Right lobe of liver (tissue), 6 donors: ENCODE measurements around the gene SUV39H1. TPM values are rescaled to one million over a fixed set of nuclear protein-coding genes. Genes with fewer than 3 reads are reported as not detected.

Source experiments
- ATAC-seq, 4 donors: fragments of 200-7000 bp; cut with Tn5 transposase; one replicate each; pipeline ENCODE4 v1.9.1; 2020; ENCODE audit warnings: mild to moderate bottlenecking in 4 of 4, moderate library complexity in 4 of 4
- DNase-seq, 3 donors: peaks; one replicate each; pipeline ENCODE4 v3.0.0-alpha.2; 2020
- H3K27ac ChIP-seq, 3 donors: fragments of 200-600 bp; one replicate each; pipeline ENCODE4 v1.8.0; 2022
- H3K27me3 ChIP-seq, 2 donors: fragments of 200-600 bp; one replicate each; pipeline ENCODE4 v1.8.0; 2022
- H3K36me3 ChIP-seq, 4 donors: fragments of 200-600 bp; sonication (generic) in 1 of 4; one replicate each; pipeline versions ENCODE4 v1.5.1 to v1.8.0; 2017 to 2022; ENCODE audit warnings: control low read depth in 1 of 4
- H3K4me1 ChIP-seq, 4 donors: fragments of 200-600 bp; sonication (generic) in 1 of 4; one replicate each; pipeline versions ENCODE4 v1.5.1 to v1.8.0; 2017 to 2022; ENCODE audit warnings: control low read depth in 1 of 4
- H3K4me3 ChIP-seq, 3 donors: fragments of 200-600 bp; one replicate each; pipeline ENCODE4 v1.8.0; 2022
- H3K9me3 ChIP-seq, 4 donors: fragments of 200-600 bp; sonication (generic) in 1 of 4; one replicate each; pipeline versions ENCODE4 v1.5.1 to v1.8.0; 2017 to 2022; ENCODE audit warnings: control low read depth in 1 of 4
- POLR2A ChIP-seq: fragments of 450-650 bp; IDR thresholded peaks from one replicate; pipeline ENCODE4 v1.6.1; 2017; ENCODE audit warnings: antibody characterized with exemption, mild to moderate bottlenecking
- WGBS: methylation state at CpG from one replicate; pipeline ENCODE4 v1.1.6; 2018; ENCODE audit warnings: low coverage, low lambda C conversion rate; ENCODE audit not compliant: insufficient coverage; ENCODE audit errors: missing lambda C conversion rate; 5-methylcytosine and 5-hydroxymethylcytosine counted together
- intact Hi-C, 2 donors: fragments of 100-400 bp; cut with DNase I; formaldehyde crosslinking; loops; one replicate each; pipeline versions ENCODE4 v1.11.2 to v1.14.1; 2022
- total RNA-seq, 6 experiments: library from RNA; depleted of rRNA in 2 of 6; stranded (reverse); fragments of >200 nt in 2 of 6; fragmentation: NEBNext Ultra II Directional in 3 of 6; extraction: Animal tissue kit (Norgen Biotek cat#: 25700) in 3 of 6; gene quantifications; one replicate each; pipeline versions ENCODE4 v1.1.0 to v1.2.4, GENCODE V29; 2016 to 2023
- TF ChIP-seq, protein P1 (sequence below), 4 donors: fragments of 200-600 bp in 3 of 4; fragments of 450-650 bp in 1 of 4; IDR thresholded peaks; one replicate each; pipeline versions ENCODE4 v1.5.1 to v1.8.0; 2016 to 2022; ENCODE audit warnings: antibody characterized with exemption in 4 of 4, mild to moderate bottlenecking in 2 of 4
- donor health status: DM: no; HTN: yes; CAD: no.
- donor health status: DM: no; HTN: no; CAD: no.
- donor health status: DM: no; HTN: no; CAD: no.
- donor health status: DM: no; HTN: yes; CAD: no.
- donor health status: DM: no; HTN: yes; CAD: no.

Gene SUV39H1
- total RNA-seq, 6 experiments from 2014 or later, result 2.2 to 10.8 (median 3.5) TPM

- ATAC-seq (no peak), DNase-seq (no peak)
- Histone ChIP-seq H3K4me3 (no peak overlapping the region), H3K27me3 (no peaks in the 10 kb centered on the region), H3K9me3 (no peaks in the 10 kb centered on the region), H3K4me1 (no peaks in the 10 kb centered on the region), H3K36me3 (no peaks in the 10 kb centered on the region), H3K27ac (no peak overlapping the region)
- intact Hi-C loops, result no loop called here
- TF ChIP-seq, protein P1, sequence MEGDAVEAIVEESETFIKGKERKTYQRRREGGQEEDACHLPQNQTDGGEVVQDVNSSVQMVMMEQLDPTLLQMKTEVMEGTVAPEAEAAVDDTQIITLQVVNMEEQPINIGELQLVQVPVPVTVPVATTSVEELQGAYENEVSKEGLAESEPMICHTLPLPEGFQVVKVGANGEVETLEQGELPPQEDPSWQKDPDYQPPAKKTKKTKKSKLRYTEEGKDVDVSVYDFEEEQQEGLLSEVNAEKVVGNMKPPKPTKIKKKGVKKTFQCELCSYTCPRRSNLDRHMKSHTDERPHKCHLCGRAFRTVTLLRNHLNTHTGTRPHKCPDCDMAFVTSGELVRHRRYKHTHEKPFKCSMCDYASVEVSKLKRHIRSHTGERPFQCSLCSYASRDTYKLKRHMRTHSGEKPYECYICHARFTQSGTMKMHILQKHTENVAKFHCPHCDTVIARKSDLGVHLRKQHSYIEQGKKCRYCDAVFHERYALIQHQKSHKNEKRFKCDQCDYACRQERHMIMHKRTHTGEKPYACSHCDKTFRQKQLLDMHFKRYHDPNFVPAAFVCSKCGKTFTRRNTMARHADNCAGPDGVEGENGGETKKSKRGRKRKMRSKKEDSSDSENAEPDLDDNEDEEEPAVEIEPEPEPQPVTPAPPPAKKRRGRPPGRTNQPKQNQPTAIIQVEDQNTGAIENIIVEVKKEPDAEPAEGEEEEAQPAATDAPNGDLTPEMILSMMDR (IDR thresholded peaks at IDR 0.05), result no peak
- no peak for TF ChIP-seq POLR2A
- 35% methylated on average over 4 of the region's 8 CpGs for WGBS
These were observed 51.0 kb downstream of the SUV39H1 start for GRCh38 chrX:48747415-48748016.

DNA sequence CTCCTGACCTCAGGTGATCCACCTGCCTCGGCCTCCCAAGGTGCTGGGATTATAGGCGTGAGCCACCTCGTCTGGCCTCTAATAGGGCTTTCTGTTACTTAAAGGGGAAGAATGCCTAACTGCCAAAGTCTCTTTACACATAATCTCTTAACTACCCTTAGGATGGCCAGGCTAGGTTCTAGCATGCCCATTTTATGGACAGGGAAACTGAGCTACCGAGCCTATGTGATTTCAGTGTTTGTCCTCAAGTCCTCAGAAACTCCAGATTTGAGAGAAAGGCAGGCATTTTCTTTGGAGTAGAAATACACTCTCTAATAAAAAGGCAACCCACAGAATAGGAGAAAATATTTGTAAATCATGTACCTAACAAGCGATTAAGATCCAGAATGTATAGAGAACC lies 52.6 kb downstream of the SUV39H1 start:
- no peak for TF ChIP-seq POLR2A
- intact Hi-C loops, result no loop called here
- H3K36me3 ChIP-seq, result no peaks in the 10 kb centered on the region
- H3K9me3 ChIP-seq, result no peaks in the 10 kb centered on the region
- no peaks in the 10 kb centered on the region for H3K27me3 ChIP-seq
- no peak overlapping the region for H3K4me3 ChIP-seq
- 63% methylated on average over 5 of the region's 5 CpGs for WGBS
- ATAC-seq, result no peak
- H3K4me1 ChIP-seq, result no peaks in the 10 kb centered on the region
- no peak overlapping the region for H3K27ac ChIP-seq
- no peak for DNase-seq

DNA sequence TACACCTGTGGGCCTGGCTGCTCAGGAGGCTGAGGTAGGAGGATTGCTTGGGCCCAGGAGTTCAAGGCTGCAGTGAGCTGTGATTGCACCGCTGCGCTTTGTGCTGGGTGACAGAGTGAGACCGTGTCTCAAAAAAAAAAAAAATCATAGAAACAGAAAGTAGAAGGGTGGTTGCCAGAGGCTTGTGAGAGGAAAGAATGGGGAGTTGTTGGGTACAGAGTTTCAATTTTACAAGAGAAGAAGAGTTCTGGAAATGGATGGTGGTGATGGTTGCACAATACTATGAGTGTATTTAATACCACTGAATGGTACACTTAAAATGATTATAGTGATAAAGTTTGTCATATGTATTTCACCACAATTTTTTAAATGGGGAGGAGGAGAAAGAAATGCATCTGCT lies 54.8 kb downstream of the SUV39H1 start:
- no peak overlapping the region for H3K4me3 ChIP-seq
- no peaks in the 10 kb centered on the region for H3K9me3 ChIP-seq
- WGBS, result 65% methylated on average over 3 of the region's 3 CpGs
- no peaks in the 10 kb centered on the region for H3K4me1 ChIP-seq
- no peak overlapping the region for H3K27ac ChIP-seq
- intact Hi-C loops, result no loop called here
- H3K27me3 ChIP-seq, result no peaks in the 10 kb centered on the region
- ATAC-seq (no peak), DNase-seq (no peak)
- no peaks in the 10 kb centered on the region for H3K36me3 ChIP-seq
- TF ChIP-seq, protein P1 (IDR thresholded peaks at IDR 0.05), result no peak
- no peak for TF ChIP-seq POLR2A

DNA sequence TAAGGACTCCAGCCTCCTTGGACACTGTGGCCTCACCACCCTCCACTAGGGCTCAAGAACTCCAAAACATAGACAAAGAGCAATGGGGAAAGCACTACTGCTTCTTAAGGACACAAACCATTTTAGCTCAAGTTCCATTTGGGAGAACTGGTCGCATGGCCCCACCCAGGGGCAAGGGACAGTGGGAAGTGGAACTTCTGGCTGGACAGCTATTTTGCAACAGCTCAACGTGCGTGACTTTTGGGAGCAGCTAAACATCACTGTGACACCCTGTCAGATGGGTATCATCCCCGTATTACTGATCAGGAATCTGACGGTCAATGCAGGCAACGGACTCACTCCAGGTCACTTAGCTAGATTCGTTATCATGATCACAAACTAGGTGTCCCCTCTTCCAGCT lies 56.0 kb downstream of the SUV39H1 start:
- H3K9me3 ChIP-seq, result no peaks in the 10 kb centered on the region
- DNase-seq (no peak), ATAC-seq (peak in 2 of 4 donors; percentile 13 to 29)
- no peaks in the 10 kb centered on the region for H3K27me3 ChIP-seq
- WGBS, result 55% methylated on average over 2 of the region's 7 CpGs
- H3K4me3 ChIP-seq, result no peak overlapping the region
- no peaks in the 10 kb centered on the region for H3K36me3 ChIP-seq
- TF ChIP-seq POLR2A, result no peak
- TF ChIP-seq, protein P1 (IDR thresholded peaks at IDR 0.05), result no peak
- no peak overlapping the region for H3K27ac ChIP-seq
- intact Hi-C loops, result no loop called here
- no peaks in the 10 kb centered on the region for H3K4me1 ChIP-seq

- no peaks in the 10 kb centered on the region for H3K27me3 ChIP-seq
- H3K9me3 ChIP-seq, result no peaks in the 10 kb centered on the region
- intact Hi-C loops, result no loop called here
- DNase-seq (no peak), ATAC-seq (no peak)
- no peak overlapping the region for H3K4me3 ChIP-seq
- TF ChIP-seq POLR2A, result no peak
- TF ChIP-seq, protein P1 (IDR thresholded peaks at IDR 0.05), result no peak
- no peak overlapping the region for H3K27ac ChIP-seq
- H3K4me1 ChIP-seq, result no peaks in the 10 kb centered on the region
- WGBS, result 41% methylated on average over 3 of the region's 8 CpGs
- H3K36me3 ChIP-seq, result no peaks in the 10 kb centered on the region
These were observed 57.2 kb downstream of the SUV39H1 start for GRCh38 chrX:48753708-48754228.
